ENCODE measurements around the gene RHEX. TPM values are rescaled to one million over a fixed set of nuclear protein-coding genes. Genes with fewer than 3 reads are reported as not detected.

Gene RHEX
- total RNA-seq, 3 donors from 2014 or later: not detected

Other genes with a start within 250 kb of the RHEX start
- gene SLC41A1, start 240.0 kb upstream of the RHEX start, total RNA-seq: 10 to 100 TPM; 32.2 to 36.6 (median 32.4) TPM
- under 1 TPM in 2 of 3 donors, not detected in 1; 0.20 to 0.24 TPM for gene PM20D1, start 203.0 kb upstream of the RHEX start, total RNA-seq
- gene SLC26A9, start 109.7 kb upstream of the RHEX start, total RNA-seq: not detected
- gene RAB7B, start 49.8 kb upstream of the RHEX start, total RNA-seq: under 1 TPM in 2 of 3 donors, not detected in 1; 0.05 to 0.24 TPM
- gene CTSE, start 29.3 kb upstream of the RHEX start, total RNA-seq: under 1 TPM in 1 of 3 donors, not detected in 2; 0.32 TPM
- not detected for gene AVPR1B, start 64.2 kb downstream of the RHEX start, total RNA-seq
- 1 to 10 TPM; 5.4 to 6.3 (median 5.4) TPM for gene FAM72A, start 149.7 kb downstream of the RHEX start, total RNA-seq
- 10 to 100 TPM; 16.5 to 25.1 (median 23.3) TPM for gene SRGAP2, start 150.4 kb downstream of the RHEX start, total RNA-seq